Prostate gland (tissue), 2 donors: ENCODE measurements around the gene SRRD.

Source experiments
- POLR2A ChIP-seq: fragments of 450-650 bp; IDR thresholded peaks from one replicate; pipeline ENCODE4 v1.6.1; 2016; ENCODE audit warnings: antibody characterized with exemption, mild to moderate bottlenecking
- POLR2AphosphoS5 ChIP-seq: sonication (generic); formaldehyde crosslinking; IDR thresholded peaks from one replicate; pipeline ENCODE4 v1.6.1; 2017; ENCODE audit warnings: antibody characterized with exemption
- TF ChIP-seq, protein P1 (sequence below), 4 experiments: fragments of 200-600 bp in 2 of 4; fragments of 450-650 bp in 2 of 4; sonication (generic) in 2 of 4; IDR thresholded peaks; 1 replicate in 3 of 4; 2 replicates in 1 of 4; pipeline ENCODE4 v1.5.1; 2016 to 2019; ENCODE audit warnings: antibody characterized with exemption in 4 of 4, mild to moderate bottlenecking in 2 of 4, moderate library complexity in 2 of 4

DNA sequence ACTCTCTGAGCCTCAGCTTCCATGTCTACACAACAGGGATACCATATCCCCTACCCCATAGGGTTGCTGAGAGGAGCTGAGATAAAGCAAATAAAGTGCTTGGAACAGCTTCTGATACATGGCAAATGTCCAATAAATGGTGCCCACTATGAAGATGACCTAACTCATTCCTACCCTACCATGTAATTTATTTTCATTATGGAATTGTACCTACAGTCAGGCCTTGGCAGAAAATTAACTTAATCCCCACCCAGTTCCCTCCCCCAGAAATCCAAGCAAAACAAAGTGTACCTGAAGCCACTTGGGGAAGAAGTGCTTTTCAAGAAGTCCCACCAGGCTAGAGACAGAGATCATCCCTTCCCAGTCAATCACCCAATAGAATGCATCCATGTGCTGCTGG lies 10.8 kb downstream of the SRRD start:
- TF ChIP-seq POLR2AphosphoS5, result no peak
- TF ChIP-seq, protein P1, sequence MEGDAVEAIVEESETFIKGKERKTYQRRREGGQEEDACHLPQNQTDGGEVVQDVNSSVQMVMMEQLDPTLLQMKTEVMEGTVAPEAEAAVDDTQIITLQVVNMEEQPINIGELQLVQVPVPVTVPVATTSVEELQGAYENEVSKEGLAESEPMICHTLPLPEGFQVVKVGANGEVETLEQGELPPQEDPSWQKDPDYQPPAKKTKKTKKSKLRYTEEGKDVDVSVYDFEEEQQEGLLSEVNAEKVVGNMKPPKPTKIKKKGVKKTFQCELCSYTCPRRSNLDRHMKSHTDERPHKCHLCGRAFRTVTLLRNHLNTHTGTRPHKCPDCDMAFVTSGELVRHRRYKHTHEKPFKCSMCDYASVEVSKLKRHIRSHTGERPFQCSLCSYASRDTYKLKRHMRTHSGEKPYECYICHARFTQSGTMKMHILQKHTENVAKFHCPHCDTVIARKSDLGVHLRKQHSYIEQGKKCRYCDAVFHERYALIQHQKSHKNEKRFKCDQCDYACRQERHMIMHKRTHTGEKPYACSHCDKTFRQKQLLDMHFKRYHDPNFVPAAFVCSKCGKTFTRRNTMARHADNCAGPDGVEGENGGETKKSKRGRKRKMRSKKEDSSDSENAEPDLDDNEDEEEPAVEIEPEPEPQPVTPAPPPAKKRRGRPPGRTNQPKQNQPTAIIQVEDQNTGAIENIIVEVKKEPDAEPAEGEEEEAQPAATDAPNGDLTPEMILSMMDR (IDR thresholded peaks at IDR 0.05), result no peak
- TF ChIP-seq POLR2A, result no peak
